HCT116 (cell line): ENCODE data around the gene CDON. TPM values are rescaled to one million over a fixed set of nuclear protein-coding genes. Genes with fewer than 3 reads are reported as not detected.

Experiments used
- ATAC-seq: fragments of 200-7000 bp; cut with Tn5 transposase; 2 replicates; pipeline ENCODE4 v1.9.1; 2020; ENCODE audit warnings: mild to moderate bottlenecking, moderate library complexity
- BruUV-seq: library from RNA; stranded (reverse); fragments of 400-500 nt; replicated peaks from 2 replicates; lab custom pipeline; 2021; lab: Mats Ljungman, UMichigan
- CTCF ChIA-PET: fragments of 300-600 bp; sonication (Branson Sonifier 250); formaldehyde crosslinking; loops from one replicate; lab custom pipeline; 2021; ENCODE audit warnings: antibody characterized with exemption; lab: Charles Lee
- POLR2A ChIA-PET: fragments of 300-600, 350-600 bp; sonication (Branson Sonifier 250); formaldehyde crosslinking; loops from one replicate; lab custom pipeline; 2021; ENCODE audit warnings: antibody characterized with exemption; lab: Charles Lee
- RAD21 ChIA-PET, 2 experiments: fragments of 300-600 bp; sonication (Branson Sonifier 250); formaldehyde crosslinking; loops; one replicate each; lab custom pipeline; 2023; ENCODE audit warnings: low total read pairs in 2 of 2; ENCODE audit not compliant: uncharacterized antibody in 2 of 2, unreplicated experiment in 2 of 2, low non-redundant PET in 1 of 2; lab: Charles Lee
- DNase-seq: peaks from one replicate; pipeline ENCODE4 v3.0.0-alpha.2; 2010; ENCODE audit warnings: low read depth, low spot score
- H2AFZ ChIP-seq: fragments of 200-600 bp; shearing (Covaris generic), sonication (generic); 2 replicates; pipeline ENCODE4 v1.6.1; 2017; ENCODE audit warnings: low read depth, mixed run types, mixed read lengths, antibody characterized with exemption, low read length; ENCODE audit not compliant: poor library complexity, severe bottlenecking
- H3K27ac ChIP-seq: 2 replicates; pipeline ENCODE4 v1.5.1; 2012; ENCODE audit warnings: low read depth, low read length
- H3K27me3 ChIP-seq: fragments of 200-600 bp; sonication (generic); 2 replicates; pipeline ENCODE4 v1.6.1; 2016; ENCODE audit warnings: mixed run types, low read length, mixed read lengths; ENCODE audit not compliant: insufficient read depth
- H3K36me3 ChIP-seq, 2 experiments: fragments of 200-500 bp in 1 of 2; fragments of 200-600 bp in 1 of 2; sonication (Bioruptor generic) in 1 of 2; sonication (generic) in 1 of 2; 2 replicates each; pipeline versions ENCODE4 v1.5.1 to v1.6.1; 2014 to 2016; ENCODE audit warnings: low read length in 2 of 2, inconsistent platforms in 1 of 2, mixed read lengths in 1 of 2, mixed run types in 1 of 2; ENCODE audit not compliant: insufficient read depth in 2 of 2, control insufficient read depth in 1 of 2
- H3K4me1 ChIP-seq, 2 experiments: fragments of 200-600 bp in 1 of 2; sonication (generic) in 1 of 2; 2 replicates each; pipeline versions ENCODE4 v1.5.1 to v1.6.1; 2012 to 2017; ENCODE audit warnings: low read length in 2 of 2, inconsistent platforms in 1 of 2, mild to moderate bottlenecking in 1 of 2, mixed read lengths in 1 of 2, mixed run types in 1 of 2, moderate library complexity in 1 of 2; ENCODE audit not compliant: insufficient read depth in 2 of 2, control insufficient read depth in 1 of 2
- H3K4me2 ChIP-seq: fragments of 200-600 bp; sonication (generic); 2 replicates; pipeline ENCODE4 v1.6.1; 2017; ENCODE audit warnings: mixed run types, low read length, mixed read lengths
- H3K4me3 ChIP-seq, 2 experiments: fragments of 200-600 bp in 1 of 2; sonication (generic) in 1 of 2; replicated peaks in 1 of 2; 2 replicates each; pipeline ENCODE4 v1.5.1; 2011 to 2016; ENCODE audit warnings: low read length in 2 of 2, control low read depth in 1 of 2, low read depth in 1 of 2, mild to moderate bottlenecking in 1 of 2, mixed read lengths in 1 of 2, mixed run types in 1 of 2
- H3K79me2 ChIP-seq: fragments of 200-600 bp; sonication (generic); 2 replicates; pipeline ENCODE4 v1.6.1; 2017; ENCODE audit warnings: mild to moderate bottlenecking, mixed run types, low read length, moderate library complexity, mixed read lengths; ENCODE audit not compliant: insufficient read depth
- H3K9ac ChIP-seq: fragments of 200-600 bp; sonication (generic); 2 replicates; pipeline ENCODE4 v1.6.1; 2016; ENCODE audit warnings: low read length, mixed read lengths
- H3K9me2 ChIP-seq: fragments of 200-600 bp; sonication (generic), shearing (Covaris generic); 2 replicates; pipeline ENCODE4 v1.6.1; 2017; ENCODE audit warnings: mixed run types, mild to moderate bottlenecking, moderate library complexity; ENCODE audit not compliant: insufficient read depth
- H3K9me3 ChIP-seq, 2 experiments: fragments of 200-500 bp in 1 of 2; fragments of 200-600 bp in 1 of 2; sonication (Bioruptor generic) in 1 of 2; sonication (generic) in 1 of 2; 2 replicates each; pipeline ENCODE4 v1.6.1; 2014 to 2017; ENCODE audit warnings: low read length in 2 of 2, mixed read lengths in 2 of 2, inconsistent platforms in 1 of 2, low read depth in 1 of 2, mild to moderate bottlenecking in 1 of 2, mixed run types in 1 of 2, moderate library complexity in 1 of 2; ENCODE audit not compliant: control insufficient read depth in 1 of 2, insufficient read depth in 1 of 2
- H4K20me1 ChIP-seq: fragments of 200-600 bp; sonication (generic), shearing (Covaris generic); 2 replicates; pipeline ENCODE4 v1.6.1; 2017; ENCODE audit warnings: mixed run types, mild to moderate bottlenecking, moderate library complexity; ENCODE audit not compliant: insufficient read depth
- CEBPB ChIP-seq: IDR thresholded peaks from 2 replicates; pipeline ENCODE4 v1.6.1; 2012; ENCODE audit warnings: low read depth
- ELF1 ChIP-seq: IDR thresholded peaks from 2 replicates; pipeline ENCODE4 v1.6.1; 2012; ENCODE audit warnings: low read depth, borderline replicate concordance
- FOSL1 ChIP-seq: IDR thresholded peaks from 2 replicates; pipeline ENCODE4 v1.6.1; 2012; ENCODE audit warnings: low read depth
- JUND ChIP-seq: IDR thresholded peaks from 2 replicates; pipeline ENCODE4 v1.6.1; 2012
- POLR2A ChIP-seq: IDR thresholded peaks from 2 replicates; pipeline ENCODE4 v1.7.0; 2011; ENCODE audit warnings: borderline replicate concordance; ENCODE audit not compliant: insufficient read depth, insufficient read length; ENCODE audit errors: extremely low read depth
- SIN3A ChIP-seq: IDR thresholded peaks from 2 replicates; pipeline ENCODE4 v1.6.1; 2012; ENCODE audit warnings: low read depth
- SP1 ChIP-seq: IDR thresholded peaks from 2 replicates; pipeline ENCODE4 v1.6.1; 2012; ENCODE audit warnings: low read depth
- TCF7L2 ChIP-seq: IDR thresholded peaks from 2 replicates; pipeline ENCODE4 v1.7.0; 2011; ENCODE audit warnings: borderline replicate concordance, inconsistent platforms; ENCODE audit not compliant: insufficient read depth, insufficient read length; ENCODE audit errors: extremely low read depth
- ZFX ChIP-seq: fragments of 450-650 bp; IDR thresholded peaks from 2 replicates; pipeline ENCODE4 v1.6.1; 2017
- intact Hi-C: fragments of 100-400 bp; cut with micrococcal nuclease; formaldehyde crosslinking; loops from 2 replicates; pipeline ENCODE4 v1.10.0; 2022
- total RNA-seq: library from RNA; stranded (reverse); gene quantifications from one replicate; pipeline ENCODE4 v1.2.1, GENCODE V29; 2021; ENCODE audit not compliant: unreplicated experiment
- TF ChIP-seq, protein P1 (sequence below), 3 experiments: fragments of 200-600 bp in 1 of 3; sonication (generic) in 1 of 3; IDR thresholded peaks in 2 of 3; conservative IDR thresholded peaks in 1 of 3; 2 replicates each; pipeline ENCODE4 v1.5.1; 2012 to 2017; ENCODE audit warnings: low read depth in 2 of 3, low read length in 2 of 3, antibody characterized with exemption in 1 of 3, borderline replicate concordance in 1 of 3, control low read depth in 1 of 3, mild to moderate bottlenecking in 1 of 3, mixed read lengths in 1 of 3, mixed run types in 1 of 3, moderate library complexity in 1 of 3; ENCODE audit not compliant: insufficient read depth in 1 of 3

The CDON gene
- total RNA-seq, 1 experiment from 2014 or later = 16.9 TPM

DNA sequence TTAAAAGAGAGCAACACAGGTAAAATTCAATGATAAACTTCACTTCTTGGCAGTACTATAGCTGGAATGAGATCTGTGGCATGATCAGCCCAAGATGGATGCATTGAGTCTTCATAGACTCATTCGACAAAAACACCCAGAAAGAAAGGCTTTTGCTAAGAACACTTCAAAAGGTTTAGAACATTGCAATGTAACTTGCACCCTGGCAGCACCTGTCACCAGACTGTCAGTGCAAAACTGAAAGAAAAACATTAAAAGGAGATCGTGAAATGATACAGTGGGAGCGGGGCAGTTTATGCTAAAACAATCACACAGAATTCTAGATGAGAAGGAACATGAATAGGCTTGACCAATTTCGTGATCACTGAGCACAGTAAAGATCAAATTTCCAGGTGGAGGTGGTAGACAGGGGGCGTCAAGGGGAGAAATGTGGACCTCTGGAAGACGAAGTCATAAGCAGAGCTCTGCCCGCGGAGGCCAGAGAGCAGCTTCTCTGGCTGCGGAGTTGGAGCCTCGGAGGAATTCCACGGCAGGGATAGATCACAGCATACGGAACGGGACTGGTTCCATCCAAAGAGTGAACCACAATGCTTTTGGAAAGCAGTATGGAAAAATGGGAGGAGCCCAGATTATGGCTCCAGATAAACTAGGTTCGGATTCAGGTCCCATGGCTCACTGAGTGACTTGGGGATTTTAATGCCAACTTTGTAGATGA, 104.9 kb downstream of the CDON start:
- TF ChIP-seq FOSL1 (no peak), ELF1 (no peak), POLR2A (no peak), CEBPB (no peak), TCF7L2 (no peak), ZFX (no peak), SP1 (no peak), SIN3A (no peak), JUND (no peak)
- TF ChIP-seq, protein P1, sequence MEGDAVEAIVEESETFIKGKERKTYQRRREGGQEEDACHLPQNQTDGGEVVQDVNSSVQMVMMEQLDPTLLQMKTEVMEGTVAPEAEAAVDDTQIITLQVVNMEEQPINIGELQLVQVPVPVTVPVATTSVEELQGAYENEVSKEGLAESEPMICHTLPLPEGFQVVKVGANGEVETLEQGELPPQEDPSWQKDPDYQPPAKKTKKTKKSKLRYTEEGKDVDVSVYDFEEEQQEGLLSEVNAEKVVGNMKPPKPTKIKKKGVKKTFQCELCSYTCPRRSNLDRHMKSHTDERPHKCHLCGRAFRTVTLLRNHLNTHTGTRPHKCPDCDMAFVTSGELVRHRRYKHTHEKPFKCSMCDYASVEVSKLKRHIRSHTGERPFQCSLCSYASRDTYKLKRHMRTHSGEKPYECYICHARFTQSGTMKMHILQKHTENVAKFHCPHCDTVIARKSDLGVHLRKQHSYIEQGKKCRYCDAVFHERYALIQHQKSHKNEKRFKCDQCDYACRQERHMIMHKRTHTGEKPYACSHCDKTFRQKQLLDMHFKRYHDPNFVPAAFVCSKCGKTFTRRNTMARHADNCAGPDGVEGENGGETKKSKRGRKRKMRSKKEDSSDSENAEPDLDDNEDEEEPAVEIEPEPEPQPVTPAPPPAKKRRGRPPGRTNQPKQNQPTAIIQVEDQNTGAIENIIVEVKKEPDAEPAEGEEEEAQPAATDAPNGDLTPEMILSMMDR (IDR thresholded peaks at IDR 0.05 in 2 of 3, conservative IDR thresholded peaks at IDR 0.05 in 1 of 3; ENCODE audit: borderline replicate concordance in 1 of 3, insufficient read depth in 1 of 3, low read depth in 2 of 3, low read length in 2 of 3) = no peak
- BruUV-seq = no TSS peak
- H3K4me2 ChIP-seq = no peak overlapping the region
- DNase-seq (no peak), ATAC-seq (no peak)
- RAD21 ChIA-PET = no interaction called here
- no peaks in the 10 kb centered on the region for H3K4me1 ChIP-seq
- no peak overlapping the region for H3K27ac ChIP-seq
- intact Hi-C loops = no loop called here
- no peaks in the 10 kb centered on the region for H3K9me3 ChIP-seq
- H3K9ac ChIP-seq = no peak overlapping the region
- H3K9me2 ChIP-seq = no peaks in the 10 kb centered on the region
- H3K27me3 ChIP-seq = no peaks in the 10 kb centered on the region
- POLR2A ChIA-PET = no interaction called here
- H3K4me3 ChIP-seq = no peak overlapping the region
- H4K20me1 ChIP-seq = no peaks in the 10 kb centered on the region
- H3K79me2 ChIP-seq = no peaks in the 10 kb centered on the region
- no peak overlapping the region for H2AFZ ChIP-seq
- H3K36me3 ChIP-seq = no peaks in the 10 kb centered on the region
- CTCF ChIA-PET = no interaction called here
